Measurements from ENCODE around the gene CELF2.

- TF ChIP-seq CTCF (IDR thresholded peaks at IDR 0.05) (no peak), EZH2phosphoT487 (IDR thresholded peaks at IDR 0.05) (no peak)
These were observed 51.4 kb downstream of the CELF2 start for GRCh38 chr10:11068861-11069633.
